ENCODE data around the gene PREX1. TPM values are rescaled to one million over a fixed set of nuclear protein-coding genes. Genes with fewer than 3 reads are reported as not detected.

Gene PREX1
- polyA plus RNA-seq, 1 of the 3 experiments (the other 2 are of a cell fraction), result 5.3 TPM

DNA sequence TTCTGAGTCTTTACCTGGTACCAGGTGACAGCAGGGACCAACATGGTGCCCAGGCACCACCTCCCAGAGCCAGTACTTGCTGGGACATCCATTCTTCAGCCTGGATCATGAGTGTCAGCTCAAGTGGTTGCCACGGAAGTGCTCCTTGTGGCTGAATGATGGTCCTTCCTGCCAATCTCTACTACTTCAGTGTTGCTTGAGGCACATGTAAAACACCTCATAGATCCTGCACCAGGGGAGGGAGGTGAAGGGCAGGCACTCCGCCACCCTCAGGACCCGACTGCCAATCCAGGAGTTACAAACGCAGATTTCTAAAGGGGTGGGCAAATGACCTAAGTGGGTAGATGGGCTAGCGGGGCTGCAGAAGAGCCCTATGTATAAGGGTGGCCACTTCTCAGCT, 226.0 kb downstream of the PREX1 start:
- Histone ChIP-seq H2AFZ (ENCODE audit: low read depth) (no peak overlapping the region), H3K36me3 (replicated peaks in 1 of 2; ENCODE audit: control insufficient read depth in 1 of 2, insufficient read depth in 2 of 2, low read length in 1 of 2) (no peaks in the 10 kb centered on the region), H3F3A (replicated peaks; ENCODE audit: insufficient read depth) (no peaks in the 10 kb centered on the region), H3K9me2 (no peaks in the 10 kb centered on the region), H3K27ac (ENCODE audit: low read depth in 2 of 2, low read length in 1 of 2) (no peak overlapping the region), H3K9me3 (no peaks in the 10 kb centered on the region), H4K20me1 (ENCODE audit: insufficient read depth) (no peaks in the 10 kb centered on the region), H3K79me2 (ENCODE audit: insufficient read depth) (no peaks in the 10 kb centered on the region), H3K4me3 (ENCODE audit: low read depth in 2 of 2, low read length in 1 of 2) (no peak overlapping the region), H3K4me1 (ENCODE audit: control insufficient read depth in 1 of 2, insufficient read depth in 2 of 2, low read depth in 1 of 2, low read length in 1 of 2) (peaks cover 0 to 4% of the 10 kb centered on the region in 2 experiments; a peak in 1 of 4 replicates), H3K9ac (no peak overlapping the region), H3K27me3 (ENCODE audit: insufficient read depth) (no peaks in the 10 kb centered on the region), H3K4me2 (no peak overlapping the region)
- DNase-seq, result no peak
- ChIA-PET CTCF (no interaction called here), POLR2A (no interaction called here)
- TF ChIP-seq TEAD4 (IDR thresholded peaks at IDR 0.05; ENCODE audit: borderline replicate concordance, insufficient read depth) (no peak), RAD21 (IDR thresholded peaks at IDR 0.05; ENCODE audit: low read length) (no peak), FOSL2 (IDR thresholded peaks at IDR 0.05; ENCODE audit: borderline replicate concordance, low read depth) (no peak), ELF1 (IDR thresholded peaks at IDR 0.05) (no peak), GABPA (IDR thresholded peaks at IDR 0.05; ENCODE audit: low read depth) (no peak), NRF1 (IDR thresholded peaks at IDR 0.05; ENCODE audit: low read depth, low read length) (no peak), TCF12 (IDR thresholded peaks at IDR 0.05) (no peak), TAF1 (IDR thresholded peaks at IDR 0.05; ENCODE audit: borderline replicate concordance, low read depth, low read length) (no peak), YY1 (IDR thresholded peaks at IDR 0.05; ENCODE audit: low read depth) (no peak), POLR2AphosphoS5 (IDR thresholded peaks at IDR 0.05; ENCODE audit: low read depth, low read length) (no peak), RXRA (IDR thresholded peaks at IDR 0.05; ENCODE audit: borderline replicate concordance, low read depth) (no peak), RFX5 (IDR thresholded peaks at IDR 0.05; ENCODE audit: low read length) (no peak), FOXM1 (IDR thresholded peaks at IDR 0.05; ENCODE audit: low read depth) (no peak), EZH2phosphoT487 (IDR thresholded peaks at IDR 0.05; ENCODE audit: borderline replicate concordance, low read depth) (no peak), SMC3 (IDR thresholded peaks at IDR 0.05; ENCODE audit: low read depth, low read length) (no peak)
- TF ChIP-seq, protein P1, sequence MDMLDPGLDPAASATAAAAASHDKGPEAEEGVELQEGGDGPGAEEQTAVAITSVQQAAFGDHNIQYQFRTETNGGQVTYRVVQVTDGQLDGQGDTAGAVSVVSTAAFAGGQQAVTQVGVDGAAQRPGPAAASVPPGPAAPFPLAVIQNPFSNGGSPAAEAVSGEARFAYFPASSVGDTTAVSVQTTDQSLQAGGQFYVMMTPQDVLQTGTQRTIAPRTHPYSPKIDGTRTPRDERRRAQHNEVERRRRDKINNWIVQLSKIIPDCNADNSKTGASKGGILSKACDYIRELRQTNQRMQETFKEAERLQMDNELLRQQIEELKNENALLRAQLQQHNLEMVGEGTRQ (IDR thresholded peaks at IDR 0.05; ENCODE audit: borderline replicate concordance, low read depth, low read length), result no peak
- TF ChIP-seq, protein P2, sequence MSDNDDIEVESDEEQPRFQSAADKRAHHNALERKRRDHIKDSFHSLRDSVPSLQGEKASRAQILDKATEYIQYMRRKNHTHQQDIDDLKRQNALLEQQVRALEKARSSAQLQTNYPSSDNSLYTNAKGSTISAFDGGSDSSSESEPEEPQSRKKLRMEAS (IDR thresholded peaks at IDR 0.05; ENCODE audit: low read depth), result no peak
- TF ChIP-seq, protein P3, sequence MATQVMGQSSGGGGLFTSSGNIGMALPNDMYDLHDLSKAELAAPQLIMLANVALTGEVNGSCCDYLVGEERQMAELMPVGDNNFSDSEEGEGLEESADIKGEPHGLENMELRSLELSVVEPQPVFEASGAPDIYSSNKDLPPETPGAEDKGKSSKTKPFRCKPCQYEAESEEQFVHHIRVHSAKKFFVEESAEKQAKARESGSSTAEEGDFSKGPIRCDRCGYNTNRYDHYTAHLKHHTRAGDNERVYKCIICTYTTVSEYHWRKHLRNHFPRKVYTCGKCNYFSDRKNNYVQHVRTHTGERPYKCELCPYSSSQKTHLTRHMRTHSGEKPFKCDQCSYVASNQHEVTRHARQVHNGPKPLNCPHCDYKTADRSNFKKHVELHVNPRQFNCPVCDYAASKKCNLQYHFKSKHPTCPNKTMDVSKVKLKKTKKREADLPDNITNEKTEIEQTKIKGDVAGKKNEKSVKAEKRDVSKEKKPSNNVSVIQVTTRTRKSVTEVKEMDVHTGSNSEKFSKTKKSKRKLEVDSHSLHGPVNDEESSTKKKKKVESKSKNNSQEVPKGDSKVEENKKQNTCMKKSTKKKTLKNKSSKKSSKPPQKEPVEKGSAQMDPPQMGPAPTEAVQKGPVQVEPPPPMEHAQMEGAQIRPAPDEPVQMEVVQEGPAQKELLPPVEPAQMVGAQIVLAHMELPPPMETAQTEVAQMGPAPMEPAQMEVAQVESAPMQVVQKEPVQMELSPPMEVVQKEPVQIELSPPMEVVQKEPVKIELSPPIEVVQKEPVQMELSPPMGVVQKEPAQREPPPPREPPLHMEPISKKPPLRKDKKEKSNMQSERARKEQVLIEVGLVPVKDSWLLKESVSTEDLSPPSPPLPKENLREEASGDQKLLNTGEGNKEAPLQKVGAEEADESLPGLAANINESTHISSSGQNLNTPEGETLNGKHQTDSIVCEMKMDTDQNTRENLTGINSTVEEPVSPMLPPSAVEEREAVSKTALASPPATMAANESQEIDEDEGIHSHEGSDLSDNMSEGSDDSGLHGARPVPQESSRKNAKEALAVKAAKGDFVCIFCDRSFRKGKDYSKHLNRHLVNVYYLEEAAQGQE (IDR thresholded peaks at IDR 0.05; ENCODE audit: low read depth, low read length), result no peak
- TF ChIP-seq, protein P4, sequence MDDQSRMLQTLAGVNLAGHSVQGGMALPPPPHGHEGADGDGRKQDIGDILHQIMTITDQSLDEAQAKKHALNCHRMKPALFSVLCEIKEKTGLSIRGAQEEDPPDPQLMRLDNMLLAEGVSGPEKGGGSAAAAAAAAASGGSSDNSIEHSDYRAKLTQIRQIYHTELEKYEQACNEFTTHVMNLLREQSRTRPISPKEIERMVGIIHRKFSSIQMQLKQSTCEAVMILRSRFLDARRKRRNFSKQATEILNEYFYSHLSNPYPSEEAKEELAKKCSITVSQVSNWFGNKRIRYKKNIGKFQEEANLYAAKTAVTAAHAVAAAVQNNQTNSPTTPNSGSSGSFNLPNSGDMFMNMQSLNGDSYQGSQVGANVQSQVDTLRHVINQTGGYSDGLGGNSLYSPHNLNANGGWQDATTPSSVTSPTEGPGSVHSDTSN (IDR thresholded peaks at IDR 0.05), result no peak
- 57% methylated on average over 5 of the region's 5 CpGs for WGBS (ENCODE audit: low lambda C conversion rate)
